Stimulated activated CD4-positive, alpha-beta T cell treated with anti-CD3 and anti-CD28 coated beads, Interleukin-4, amount 100 ng/mL, for 1 hour (primary cell): ENCODE measurements around the gene KRTAP1-5.
"Not testable (repeated sequence)": the region's sequence is repeated elsewhere in the genome, so short reads cannot be mapped to it uniquely, and the experiment has no call there.

Experiments used
- DNase-seq: peaks from one replicate; pipeline ENCODE4 v3.0.0-alpha.2; 2020

The KRTAP1-5 gene

GRCh38 chr17:41002814-41003213 is 24.2 kb downstream of the KRTAP1-5 start:
- DNase-seq, result no peak

- DNase-seq, result no peak
These were observed 25.2 kb downstream of the KRTAP1-5 start for GRCh38 chr17:41001795-41002194.

- not testable (repeated sequence) for DNase-seq
These were observed 27.4 kb downstream of the KRTAP1-5 start, which contains the start of gene KRTAP3-2 for GRCh38 chr17:40999563-40999962. KRTAP3-2 (minus strand) TSS chr17:40999906; CDS start chr17:40999853, 53 bp downstream.

- no peak for DNase-seq
These were observed 29.6 kb downstream of the KRTAP1-5 start for GRCh38 chr17:40997361-40997760.

- no peak for DNase-seq
These were observed 30.2 kb downstream of the KRTAP1-5 start for GRCh38 chr17:40996829-40997228.

GRCh38 chr17:40995116-40995515 is 31.9 kb downstream of the KRTAP1-5 start:
- DNase-seq, result no peak

- DNase-seq, result no peak
These were observed 33.2 kb downstream of the KRTAP1-5 start, which contains the start of gene KRTAP3-3 for GRCh38 chr17:40993839-40994238. KRTAP3-3 (minus strand) TSS chr17:40994164; CDS start chr17:40994097, 67 bp downstream.

GRCh38 chr17:40993084-40993483 is 33.9 kb downstream of the KRTAP1-5 start:
- no peak for DNase-seq

GRCh38 chr17:40992666-40993065 is 34.3 kb downstream of the KRTAP1-5 start:
- DNase-seq, result no peak

- no peak for DNase-seq
These were observed 40.1 kb downstream of the KRTAP1-5 start for GRCh38 chr17:40986920-40987319.

GRCh38 chr17:40984226-40984625 is 42.8 kb downstream of the KRTAP1-5 start, which contains the start of gene KRT40:
KRT40 (minus strand) TSS chr17:40984326; CDS start chr17:40984273, 53 bp downstream.
- DNase-seq, result no peak

GRCh38 chr17:40981115-40981514 is 45.9 kb downstream of the KRTAP1-5 start:
- no peak for DNase-seq

GRCh38 chr17:40980596-40980995 is 46.4 kb downstream of the KRTAP1-5 start:
- no peak for DNase-seq

- no peak for DNase-seq
These were observed 46.9 kb downstream of the KRTAP1-5 start for GRCh38 chr17:40980117-40980516.

GRCh38 chr17:40978575-40979151 is 48.3 kb downstream of the KRTAP1-5 start:
- DNase-seq, result no peak
